ENCODE measurements around the gene RING1. TPM values are rescaled to one million over a fixed set of nuclear protein-coding genes. Genes with fewer than 3 reads are reported as not detected.

RING1 gene
- 11.5 and 15.6 TPM in 2 replicates for total RNA-seq

DNA sequence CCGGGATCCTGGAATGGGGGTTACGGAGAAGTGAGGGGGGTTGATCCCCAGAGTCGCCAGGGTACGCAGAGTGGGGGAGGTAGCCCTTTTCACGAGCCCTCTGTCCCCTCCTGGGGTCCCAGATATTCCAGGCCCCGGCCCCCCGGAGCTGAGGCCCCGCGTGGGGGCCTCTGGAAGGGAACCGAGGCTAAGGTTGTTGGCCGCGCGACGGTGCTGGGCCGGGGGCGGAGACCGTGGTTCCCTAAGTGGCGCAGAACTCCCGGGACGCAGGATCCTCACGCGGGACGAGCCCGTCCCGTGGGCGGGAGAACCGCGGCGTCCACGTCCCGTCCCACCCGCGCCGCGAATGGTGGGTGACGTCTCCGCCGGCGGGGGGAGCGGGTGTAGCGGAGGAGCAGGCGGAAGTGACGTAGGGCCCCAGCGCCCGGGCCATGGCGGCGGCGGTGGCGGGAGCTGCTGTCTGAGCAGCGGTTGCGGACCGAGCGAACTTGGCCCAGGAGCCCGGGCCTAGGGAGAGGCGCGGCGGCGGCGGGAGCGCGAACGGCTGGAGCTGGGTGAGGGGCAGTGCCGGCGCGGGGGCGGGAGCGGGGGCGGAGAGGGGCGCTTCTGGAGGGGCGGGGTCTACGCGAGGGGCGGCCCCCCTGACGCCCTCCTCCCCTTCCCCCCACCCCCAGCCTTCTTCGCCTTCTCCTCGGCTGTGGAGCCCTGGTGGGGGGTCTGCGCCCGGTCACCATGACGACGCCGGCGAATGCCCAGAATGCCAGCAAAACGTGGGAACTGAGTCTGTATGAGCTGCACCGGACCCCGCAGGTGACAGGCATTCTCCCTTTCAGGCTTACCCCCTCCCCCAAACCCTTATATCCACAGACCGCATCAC is at the start of gene RING1:
Gene RING1, plus strand, starts transcription at position 410 of the 877 bp plus-strand sequence. Its CDS starts 323 bp downstream, at position 733.

GRCh38 chr6:33192105-33192646 is 16.1 kb upstream of the RING1 start, which contains the start of gene COL11A2:
TSS of gene COL11A2 (minus strand) at chr6:33192467. CDS start at chr6:33192240, 227 bp downstream.

DNA sequence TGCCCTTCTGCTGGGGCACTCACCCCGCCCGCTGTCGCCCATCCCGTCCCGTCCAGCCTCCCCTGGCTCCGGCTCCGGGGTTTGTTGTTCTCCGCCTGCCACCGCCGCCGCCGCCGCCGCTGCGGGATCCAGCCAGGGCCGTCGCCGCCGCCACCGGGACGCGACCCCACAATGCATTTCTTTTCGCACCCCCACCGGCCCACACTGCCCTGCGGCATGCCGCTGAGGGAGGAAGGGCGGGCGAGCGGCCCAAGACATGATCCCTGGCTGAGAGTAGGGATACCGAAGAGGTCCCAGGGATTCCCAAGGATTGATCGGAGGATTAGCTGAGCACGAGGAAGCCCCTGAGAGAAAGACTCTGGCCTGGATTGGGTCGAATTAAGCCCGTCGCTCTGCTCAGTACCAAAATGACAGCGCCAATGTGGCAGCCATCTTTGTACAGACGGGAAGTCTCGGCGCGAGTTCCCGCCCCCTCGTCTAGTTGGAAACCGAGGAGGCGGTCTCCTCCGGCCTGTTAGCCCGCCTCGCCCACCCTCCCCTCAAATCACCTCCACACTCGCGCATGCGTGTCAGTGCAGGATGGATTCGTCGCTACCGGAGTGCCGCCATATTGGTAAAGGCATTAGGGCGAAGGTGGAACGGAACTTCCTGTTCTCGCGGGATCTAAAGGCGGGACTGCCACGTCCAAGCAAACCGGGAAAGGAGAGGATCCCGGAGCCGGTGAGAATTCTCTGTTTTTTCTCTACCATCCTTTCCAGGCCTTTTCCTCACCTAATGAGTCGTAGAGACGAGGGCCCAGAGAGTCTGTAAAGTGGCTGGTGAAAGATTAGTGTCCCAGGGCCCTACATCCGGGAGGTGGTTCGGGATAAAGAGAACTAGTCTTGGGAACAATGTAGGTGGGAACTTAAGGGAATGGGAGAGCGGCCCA is 7.8 kb upstream of the RING1 start, which contains the start of the genes RXRB and SLC39A7:
Gene RXRB, minus strand, starts transcription at position 447 of the 928 bp plus-strand sequence. Its CDS starts 189 bp downstream, at position 258.
Gene SLC39A7, plus strand, starts transcription at position 649 of the 928 bp plus-strand sequence. CDS start 379 bp downstream, outside the sequence.

GRCh38 chr6:33204415-33205190 is 3.7 kb upstream of the RING1 start, which contains the start of gene HSD17B8:
TSS of gene HSD17B8 (plus strand) at chr6:33204655. CDS start at chr6:33204669, 14 bp downstream.

Other genes starting within 250 kb of the RING1 start
- 89.4 and 124 TPM in 2 replicates for gene BRD2, start 239.9 kb upstream of the RING1 start, total RNA-seq
- not detected in 2 replicates for gene HLA-DOA, start 198.9 kb upstream of the RING1 start, total RNA-seq
- gene HLA-DPA1, start 134.9 kb upstream of the RING1 start, total RNA-seq: 3.7 and 8.7 TPM in 2 replicates
- 20.9 and 89.1 TPM in 2 replicates for gene HLA-DPB1, start 132.5 kb upstream of the RING1 start, total RNA-seq
- gene COL11A2, start 16.0 kb upstream of the RING1 start, total RNA-seq: under 0.01 TPM in 1 of 2 replicates, not detected in the other
- 16.1 and 21.6 TPM in 2 replicates for gene RXRB, start 7.8 kb upstream of the RING1 start, total RNA-seq
- 191 and 219 TPM in 2 replicates for gene SLC39A7, start 7.6 kb upstream of the RING1 start, total RNA-seq
- 1.6 and 4.0 TPM in 2 replicates for gene HSD17B8, start 3.8 kb upstream of the RING1 start, total RNA-seq
- gene VPS52, start 63.4 kb downstream of the RING1 start, total RNA-seq: 36.7 and 45.3 TPM in 2 replicates
- 4,481 and 4,999 TPM in 2 replicates for gene RPS18, start 63.6 kb downstream of the RING1 start, total RNA-seq
- 5.7 and 11.0 TPM in 2 replicates for gene B3GALT4, start 68.6 kb downstream of the RING1 start, total RNA-seq
- 84.2 and 89.9 TPM in 2 replicates for gene WDR46, start 80.7 kb downstream of the RING1 start, total RNA-seq
- gene PFDN6, start 81.1 kb downstream of the RING1 start, total RNA-seq: 58.7 and 93.4 TPM in 2 replicates
- 32.6 and 37.4 TPM in 2 replicates for gene RGL2, start 90.4 kb downstream of the RING1 start, total RNA-seq
- gene TAPBP, start 105.6 kb downstream of the RING1 start, total RNA-seq: 100 and 104 TPM in 2 replicates
- gene ZBTB22, start 109.2 kb downstream of the RING1 start, total RNA-seq: 14.4 and 23.1 TPM in 2 replicates
- gene DAXX, start 114.5 kb downstream of the RING1 start, total RNA-seq: 46.3 and 52.8 TPM in 2 replicates
- 29.8 and 33.4 TPM in 2 replicates for gene KIFC1, start 183.3 kb downstream of the RING1 start, total RNA-seq
- gene PHF1, start 202.5 kb downstream of the RING1 start, total RNA-seq: 31.7 and 34.0 TPM in 2 replicates
- 249 and 321 TPM in 2 replicates for gene CUTA, start 209.6 kb downstream of the RING1 start, total RNA-seq
- gene SYNGAP1, start 211.6 kb downstream of the RING1 start, total RNA-seq: 4.1 and 4.3 TPM in 2 replicates
- gene ZBTB9, start 246.1 kb downstream of the RING1 start, total RNA-seq: 4.3 and 8.6 TPM in 2 replicates

Data from myometrial cell (primary cell).